HG03378 (cell line): ENCODE data around the gene ATG10.
"Not testable (repeated sequence)": the region's sequence is repeated elsewhere in the genome, so short reads cannot be mapped to it uniquely, and the experiment has no call there.

Experiments
- ATAC-seq: cut with Tn5 transposase; IDR thresholded peaks from one replicate; pipeline ENCODE4 v1.9.1; 2021; ENCODE audit warnings: mild to moderate bottlenecking, moderate library complexity; ENCODE audit not compliant: unreplicated experiment

Gene ATG10

GRCh38 chr5:81980598-81981260, 8.9 kb downstream of the ATG10 start:
- ATAC-seq = no peak

- ATAC-seq = not testable (repeated sequence)
Observed at GRCh38 chr5:81982172-81982685, 10.4 kb downstream of the ATG10 start.

DNA sequence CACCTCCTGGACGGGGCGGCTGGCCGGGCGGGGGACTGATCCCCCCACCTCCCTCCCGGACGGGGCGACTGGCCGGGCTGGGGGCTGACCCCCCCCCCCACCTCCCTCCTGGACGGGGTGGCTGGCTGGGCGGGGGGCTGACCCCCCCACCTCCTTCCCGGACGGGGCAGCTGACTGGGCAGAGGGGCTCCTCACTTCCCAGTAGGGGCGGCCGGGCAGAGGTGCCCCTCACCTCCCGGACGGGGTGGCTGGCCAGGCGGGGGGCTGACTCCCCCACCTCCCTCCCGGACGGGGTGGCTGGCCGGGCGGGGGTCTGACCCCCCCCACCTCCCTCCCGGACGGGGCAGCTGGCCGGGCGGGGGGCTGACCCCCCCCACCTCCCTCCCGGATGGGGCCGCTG, 11.3 kb downstream of the ATG10 start:
- not testable (repeated sequence) for ATAC-seq

- ATAC-seq = not testable (repeated sequence)
Observed at GRCh38 chr5:81983563-81983962, 11.7 kb downstream of the ATG10 start.

DNA sequence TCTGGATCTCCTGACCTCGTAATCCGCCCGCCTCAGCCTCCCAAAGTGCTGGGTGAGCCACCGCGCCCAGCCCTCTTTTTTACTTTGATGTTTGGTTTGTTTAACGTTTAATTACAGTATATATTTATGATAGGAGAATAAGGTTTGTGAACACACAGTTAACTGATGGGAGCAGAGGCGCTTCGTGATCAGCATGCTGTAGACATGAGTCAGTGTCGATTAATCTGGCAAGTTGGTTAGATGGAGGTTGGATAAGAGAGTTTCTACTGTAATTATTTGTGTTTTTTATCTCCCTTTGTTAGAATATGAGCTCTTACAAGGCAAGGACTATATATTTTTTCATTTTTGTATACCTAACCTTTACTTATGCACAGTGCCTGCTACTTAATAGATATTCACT, 14.3 kb downstream of the ATG10 start:
- ATAC-seq = no peak

DNA sequence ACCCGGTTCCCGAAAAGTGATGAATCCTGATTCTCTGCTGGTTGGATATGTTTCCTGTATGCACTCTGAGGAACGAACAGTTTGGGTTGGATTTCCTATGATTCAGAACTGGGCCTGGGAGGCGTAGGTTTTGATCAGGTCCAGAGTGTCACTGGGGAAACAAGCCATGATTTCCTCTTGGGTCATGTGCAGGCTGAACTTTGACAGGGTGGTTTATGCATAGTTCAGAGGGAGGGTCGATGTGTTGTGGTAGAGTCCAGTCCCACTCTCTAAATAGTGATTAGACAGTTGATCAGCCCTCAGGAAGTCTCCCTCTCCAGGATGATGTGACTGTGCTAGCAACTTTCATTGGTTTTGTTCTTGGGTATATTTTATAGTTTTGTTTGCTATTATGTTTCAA, 17.4 kb downstream of the ATG10 start:
- no peak for ATAC-seq

DNA sequence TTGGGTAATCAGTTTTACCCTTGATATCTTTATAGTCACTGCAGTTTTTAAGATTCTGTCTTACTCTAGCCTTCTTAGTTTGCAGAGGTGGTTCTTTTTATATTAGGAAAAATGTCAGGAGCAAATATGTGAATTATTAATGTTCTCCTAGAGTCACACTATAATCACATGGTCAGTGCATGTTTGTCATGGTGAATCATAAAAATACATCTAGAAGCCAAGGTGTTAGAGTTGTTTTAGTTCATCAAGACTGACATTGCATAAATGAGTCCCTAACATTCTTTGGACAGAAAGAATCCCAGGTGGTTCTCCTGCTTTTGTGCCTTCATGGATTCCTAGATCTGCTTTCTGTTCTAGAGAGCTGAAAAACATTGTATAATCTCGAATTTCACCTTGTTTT, 22.9 kb downstream of the ATG10 start:
- no peak for ATAC-seq

DNA sequence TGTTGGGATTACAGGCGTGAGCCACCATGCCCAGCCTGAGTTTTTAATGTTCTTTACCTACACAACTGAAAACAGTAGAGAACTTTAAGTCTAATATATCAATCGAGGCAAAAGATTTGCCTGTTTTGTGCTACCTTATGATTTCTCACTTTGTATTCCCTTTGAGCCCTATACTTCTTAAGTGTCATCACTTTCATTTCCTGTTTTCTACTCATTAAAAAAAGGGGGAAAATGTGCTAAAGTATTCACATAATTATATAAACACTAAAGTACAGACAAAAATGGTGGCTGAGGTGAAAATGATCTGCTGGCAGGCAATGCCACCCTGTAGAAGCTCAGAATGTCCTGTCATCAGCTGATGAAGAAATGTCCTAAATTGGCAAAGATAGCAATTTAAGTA, 23.6 kb downstream of the ATG10 start:
- no peak for ATAC-seq

- no peak for ATAC-seq
Observed at GRCh38 chr5:82004511-82004910, 32.7 kb downstream of the ATG10 start.

DNA sequence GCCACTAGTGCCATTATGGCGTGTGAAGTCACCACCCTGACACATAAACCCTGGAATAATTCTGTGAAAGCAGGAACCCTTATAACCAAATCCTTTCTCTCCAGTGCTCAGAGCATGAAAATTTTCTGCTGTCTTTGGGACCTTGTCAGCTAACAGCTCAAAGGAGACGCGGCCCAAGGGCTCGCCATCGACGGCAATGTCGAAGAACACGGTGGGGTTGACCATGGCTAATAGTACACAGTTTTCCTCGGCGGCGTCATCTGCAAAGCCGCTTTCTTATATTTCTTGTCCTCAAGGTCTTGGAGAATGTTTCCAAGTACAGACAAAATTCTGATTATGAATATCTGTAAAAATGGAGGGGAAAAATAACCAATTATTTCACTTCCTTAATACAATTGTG, 38.0 kb downstream of the ATG10 start:
- ATAC-seq = not testable (repeated sequence)

DNA sequence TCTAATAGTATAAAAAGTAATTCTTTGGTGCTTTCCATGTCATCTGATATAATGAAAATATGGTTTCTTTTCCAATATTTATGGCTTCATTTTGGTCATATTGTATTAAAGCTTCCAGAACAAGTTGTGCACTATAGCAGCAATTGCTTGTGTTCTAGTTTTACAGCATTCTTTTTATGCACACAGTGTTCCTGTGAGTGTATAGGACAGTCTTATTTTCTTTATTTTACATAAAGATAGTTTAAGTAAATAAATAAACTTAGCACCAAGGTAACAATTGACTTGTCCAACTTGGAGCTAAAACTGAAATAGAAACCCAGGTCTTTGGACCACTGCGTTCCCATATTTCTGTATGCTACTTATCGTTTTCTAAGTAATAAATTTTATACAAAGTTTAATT, 38.9 kb downstream of the ATG10 start:
- no peak for ATAC-seq

- no peak for ATAC-seq
Observed at GRCh38 chr5:82011761-82012160, 39.9 kb downstream of the ATG10 start.

DNA sequence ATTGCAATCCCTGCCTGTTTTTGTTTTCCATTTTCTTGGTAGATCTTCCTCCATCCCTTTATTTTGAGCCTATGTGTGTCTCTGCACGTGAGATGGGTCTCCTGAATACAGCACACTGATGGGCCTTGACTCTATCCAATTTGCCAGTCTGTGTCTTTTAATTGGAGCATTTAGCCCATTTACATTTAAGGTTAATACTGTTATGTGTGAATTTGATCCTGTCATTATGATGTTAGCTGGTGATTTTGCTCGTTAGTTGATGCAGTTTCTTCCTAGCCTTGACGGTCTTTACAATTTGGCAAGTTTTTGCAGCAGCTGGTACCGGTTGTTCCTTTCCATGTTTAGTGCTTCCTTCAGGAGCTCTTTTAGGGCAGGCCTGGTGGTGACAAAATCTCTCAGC, 42.8 kb downstream of the ATG10 start:
- not testable (repeated sequence) for ATAC-seq

DNA sequence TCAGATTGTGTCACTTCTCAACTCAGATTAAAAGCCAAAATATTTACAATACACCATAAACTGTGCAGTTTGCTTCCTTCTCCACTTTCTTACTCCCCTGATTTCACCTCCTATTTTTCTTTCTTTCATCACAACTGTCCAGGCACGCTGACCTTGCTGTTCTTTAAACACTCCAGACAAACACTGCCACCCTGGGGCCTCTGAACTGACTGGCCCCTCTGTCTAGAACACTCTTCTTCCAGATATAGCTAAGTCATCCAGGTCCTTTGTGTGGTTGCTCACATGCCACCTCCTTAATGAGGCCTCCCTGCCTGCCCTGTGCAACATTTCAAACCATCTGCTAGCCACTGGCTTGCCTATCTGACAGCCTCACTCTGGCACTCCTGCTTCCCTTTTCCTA, 46.6 kb downstream of the ATG10 start:
- no peak for ATAC-seq

GRCh38 chr5:82019342-82020138, 47.7 kb downstream of the ATG10 start:
- ATAC-seq = no peak

- ATAC-seq = no peak
Observed at GRCh38 chr5:82022499-82022898, 50.7 kb downstream of the ATG10 start.

- ATAC-seq = no peak
Observed at GRCh38 chr5:82023644-82024043, 51.8 kb downstream of the ATG10 start.

DNA sequence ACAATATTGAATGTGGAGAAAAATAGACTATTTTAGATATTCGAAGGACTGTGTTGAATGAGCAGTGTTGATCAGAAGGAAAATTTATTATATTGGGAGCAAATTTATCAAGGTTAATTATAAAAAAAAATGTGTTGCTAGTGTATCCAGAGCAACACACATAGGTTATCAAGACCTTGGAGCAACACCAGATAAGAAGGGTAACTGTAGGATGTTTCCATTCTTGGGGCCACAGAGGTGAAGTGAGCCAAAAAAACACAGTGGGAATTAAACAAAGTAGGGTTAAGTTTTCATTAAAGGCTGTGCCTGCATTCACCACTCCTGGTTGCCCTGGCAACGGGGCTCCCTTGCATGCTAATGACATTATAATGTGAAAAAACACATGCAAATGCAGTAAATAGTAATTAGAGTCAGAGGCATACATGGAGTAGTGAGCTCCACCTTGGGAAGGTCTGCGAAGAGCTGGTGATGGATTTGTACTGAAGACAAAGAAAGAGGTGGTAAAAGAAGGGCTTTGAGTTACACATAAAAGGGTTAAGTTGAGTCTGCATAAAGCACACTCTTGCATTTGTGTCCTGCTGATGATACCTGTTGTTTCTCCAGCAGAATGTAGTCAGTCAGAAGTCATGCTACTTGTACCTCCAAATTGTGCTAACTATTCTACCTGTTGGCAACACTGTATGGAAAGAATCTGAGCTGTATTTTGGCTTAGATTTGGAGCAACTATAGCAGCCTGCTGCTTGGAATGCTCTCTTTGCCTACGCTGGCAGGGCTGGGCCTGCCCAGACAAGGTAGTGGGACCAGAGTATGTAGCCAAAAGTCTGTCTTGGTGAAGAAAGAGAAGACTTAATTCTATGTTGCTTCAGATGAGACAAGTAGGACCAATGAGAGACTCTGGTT, 59.6 kb downstream of the ATG10 start:
- ATAC-seq = no peak

DNA sequence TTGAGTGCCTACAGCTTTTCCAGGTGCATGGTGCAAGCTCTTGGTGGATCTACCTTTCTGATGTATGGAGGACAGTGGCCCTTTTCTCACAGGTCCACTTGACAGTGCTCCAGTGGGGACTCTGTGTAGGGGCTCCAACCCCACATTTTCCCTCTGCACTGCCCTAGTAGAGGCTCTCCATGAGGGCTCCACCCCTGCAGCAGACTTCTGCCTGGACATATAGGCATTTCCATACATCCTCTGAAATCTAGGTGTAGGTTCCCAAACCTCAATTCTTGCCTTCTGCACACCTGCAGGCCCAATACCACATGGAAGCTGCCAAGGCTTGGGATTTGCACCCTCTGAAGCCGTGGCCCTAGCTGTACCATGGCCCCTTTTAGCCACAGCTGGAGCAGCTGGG, 71.1 kb downstream of the ATG10 start:
- not testable (repeated sequence) for ATAC-seq

DNA sequence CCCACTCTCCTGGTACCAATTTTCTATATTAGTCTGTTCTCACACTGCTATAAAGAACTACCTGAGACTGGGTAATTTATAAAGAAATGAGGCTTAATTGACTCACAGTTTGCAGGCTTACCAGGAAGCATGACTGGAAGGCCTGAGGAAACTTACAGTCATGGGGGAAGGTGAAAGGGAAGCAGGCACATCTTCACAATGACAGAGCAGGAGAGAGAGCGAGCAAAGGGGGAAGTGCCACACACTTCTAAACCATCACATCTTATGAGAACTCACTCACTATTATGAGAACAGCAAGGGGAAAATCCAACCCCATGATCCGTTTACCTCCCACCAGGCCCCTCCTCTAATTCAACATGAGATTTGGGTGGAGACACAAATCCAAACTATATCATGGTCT, 72.2 kb downstream of the ATG10 start:
- no peak for ATAC-seq

GRCh38 chr5:82045554-82046275, 73.9 kb downstream of the ATG10 start:
- ATAC-seq = no peak
